GM18505 (cell line): ENCODE measurements around the gene IFITM1.
"Not testable (repeated sequence)": the region's sequence is repeated elsewhere in the genome, so short reads cannot be mapped to it uniquely, and the experiment has no call there.

Source experiments
- ATAC-seq: cut with Tn5 transposase; IDR thresholded peaks from one replicate; pipeline ENCODE4 v1.9.1; 2021; ENCODE audit not compliant: unreplicated experiment
- POLR2A ChIP-seq: IDR thresholded peaks from 4 replicates; pipeline ENCODE4 v1.6.1; 2011; ENCODE audit warnings: borderline replicate concordance; ENCODE audit not compliant: insufficient read depth, insufficient read length; ENCODE audit errors: extremely low read depth

IFITM1 gene

GRCh38 chr11:279040-279965 is 34.5 kb upstream of the IFITM1 start:
- TF ChIP-seq POLR2A, result no peak
- ATAC-seq, result no peak

GRCh38 chr11:279966-280705 is 33.7 kb upstream of the IFITM1 start:
- TF ChIP-seq POLR2A, result no peak
- no peak for ATAC-seq

GRCh38 chr11:280706-281485 is 32.9 kb upstream of the IFITM1 start:
- ATAC-seq, result no peak

GRCh38 chr11:281486-282161 is 32.2 kb upstream of the IFITM1 start:
- no peak for ATAC-seq
- no peak for TF ChIP-seq POLR2A

More at GRCh38 chr11:280706-281485, 32.9 kb upstream of the IFITM1 start:
- TF ChIP-seq POLR2A, result no peak

GRCh38 chr11:282171-282570 is 31.7 kb upstream of the IFITM1 start:
- TF ChIP-seq POLR2A, result no peak
- no peak for ATAC-seq

- TF ChIP-seq POLR2A, result no peak
- ATAC-seq, result no peak
These were observed 31.0 kb upstream of the IFITM1 start for GRCh38 chr11:282630-283360.

GRCh38 chr11:283405-284104 is 30.3 kb upstream of the IFITM1 start:
- no peak for TF ChIP-seq POLR2A
- no peak for ATAC-seq

- no peak for ATAC-seq
- TF ChIP-seq POLR2A, result no peak
These were observed 29.5 kb upstream of the IFITM1 start for GRCh38 chr11:284105-285020.

- no peak for TF ChIP-seq POLR2A
- no peak for ATAC-seq
These were observed 28.6 kb upstream of the IFITM1 start for GRCh38 chr11:285021-285893.

- ATAC-seq, result no peak
- TF ChIP-seq POLR2A, result no peak
These were observed 28.0 kb upstream of the IFITM1 start for GRCh38 chr11:285894-286220.

- ATAC-seq, result not testable (repeated sequence)
These were observed 26.6 kb upstream of the IFITM1 start for GRCh38 chr11:286977-287820.
